WTC11 (cell line): ENCODE measurements around the gene OR4K14. TPM values are rescaled to one million over a fixed set of nuclear protein-coding genes. Genes with fewer than 3 reads are reported as not detected.

Source experiments
- ATAC-seq: fragments of 200-7000 bp; cut with Tn5 transposase; 2 replicates; pipeline ENCODE4 v1.10.0; 2021; ENCODE audit warnings: mild to moderate bottlenecking, moderate library complexity
- CTCF ChIA-PET: fragments of 300-600 bp; sonication (Branson Sonifier 250); formaldehyde crosslinking; loops from one replicate; lab custom pipeline; 2021; ENCODE audit warnings: antibody characterized with exemption; lab: Charles Lee
- POLR2A ChIA-PET: fragments of 350-600 bp; sonication (Branson Sonifier 250); formaldehyde crosslinking; loops from one replicate; lab custom pipeline; 2021; ENCODE audit warnings: antibody characterized with exemption; lab: Charles Lee
- DNase-seq: peaks from one replicate; pipeline ENCODE4 v3.0.0; 2021; ENCODE audit warnings: low spot score
- H3K27ac Mint-ChIP-seq: 2 replicates; pipeline ENCODE4 v1.8.0; 2021; ENCODE audit warnings: mixed read lengths
- H3K27me3 Mint-ChIP-seq: 2 replicates; pipeline ENCODE4 v1.8.0; 2021; ENCODE audit warnings: low read depth, mild to moderate bottlenecking, moderate library complexity, mixed read lengths
- H3K36me3 Mint-ChIP-seq: 2 replicates; pipeline ENCODE4 v1.8.0; 2021; ENCODE audit warnings: mixed read lengths
- H3K4me1 Mint-ChIP-seq: 2 replicates; pipeline ENCODE4 v1.8.0; 2022; ENCODE audit warnings: mixed read lengths
- H3K4me3 Mint-ChIP-seq: 2 replicates; pipeline ENCODE4 v1.8.0; 2021; ENCODE audit warnings: mild to moderate bottlenecking, moderate library complexity, mixed read lengths
- H3K9me3 Mint-ChIP-seq: 2 replicates; pipeline ENCODE4 v1.8.0; 2021; ENCODE audit warnings: mixed read lengths
- AFF4 ChIP-seq: sonication (generic); formaldehyde crosslinking; IDR thresholded peaks from 2 replicates; pipeline ENCODE4 v1.8.1; 2023; ENCODE audit warnings: mild to moderate bottlenecking, missing genetic modification reagents, borderline replicate concordance
- CBFB ChIP-seq: sonication (generic); formaldehyde crosslinking; IDR thresholded peaks from 2 replicates; pipeline ENCODE4 v1.8.1; 2022; ENCODE audit warnings: mild to moderate bottlenecking, low read depth, missing genetic modification reagents
- ESRRA ChIP-seq: sonication (generic); formaldehyde crosslinking; IDR thresholded peaks from 2 replicates; pipeline ENCODE4 v1.8.1; 2022; ENCODE audit warnings: mild to moderate bottlenecking, missing genetic modification reagents, borderline replicate concordance
- ETV6 ChIP-seq: sonication (generic); formaldehyde crosslinking; IDR thresholded peaks from 2 replicates; pipeline ENCODE4 v1.8.1; 2022; ENCODE audit warnings: mild to moderate bottlenecking, missing genetic modification reagents
- FOXP1 ChIP-seq: sonication (generic); formaldehyde crosslinking; IDR thresholded peaks from 2 replicates; pipeline ENCODE4 v1.8.0; 2022; ENCODE audit warnings: missing genetic modification reagents, mild to moderate bottlenecking, moderate library complexity, borderline replicate concordance
- GTF2I ChIP-seq: fragments of 250-450 bp; sonication (Bioruptor Pico); conservative IDR thresholded peaks from 2 replicates; pipeline ENCODE4 v1.4.0; 2021; ENCODE audit warnings: mild to moderate bottlenecking
- HMGA2 ChIP-seq: fragments of 250-450 bp; sonication (Bioruptor Pico); IDR thresholded peaks from 2 replicates; pipeline ENCODE4 v1.4.0; 2021; ENCODE audit warnings: mild to moderate bottlenecking, moderate library complexity
- KAT7 ChIP-seq: sonication (generic); formaldehyde crosslinking; IDR thresholded peaks from 2 replicates; pipeline ENCODE4 v1.8.1; 2023; ENCODE audit warnings: missing genetic modification reagents, mild to moderate bottlenecking, borderline replicate concordance
- RELA ChIP-seq: sonication (generic); formaldehyde crosslinking; IDR thresholded peaks from 2 replicates; pipeline ENCODE4 v1.8.1; 2022; ENCODE audit warnings: missing genetic modification reagents, mild to moderate bottlenecking, borderline replicate concordance
- TCF7 ChIP-seq: sonication (generic); formaldehyde crosslinking; IDR thresholded peaks from 2 replicates; pipeline ENCODE4 v1.8.0; 2022; ENCODE audit warnings: mild to moderate bottlenecking, low read depth, missing genetic modification reagents, moderate library complexity
- ZNF121 ChIP-seq: sonication (generic); formaldehyde crosslinking; IDR thresholded peaks from 2 replicates; pipeline ENCODE4 v1.8.0; 2023; ENCODE audit warnings: missing genetic modification reagents
- ZNF263 ChIP-seq: sonication (generic); formaldehyde crosslinking; IDR thresholded peaks from 2 replicates; pipeline ENCODE4 v1.8.1; 2022; ENCODE audit warnings: low read depth, mild to moderate bottlenecking, moderate library complexity, missing genetic modification reagents
- ZNF317 ChIP-seq: sonication (generic); formaldehyde crosslinking; IDR thresholded peaks from 2 replicates; pipeline ENCODE4 v1.8.1; 2023; ENCODE audit warnings: low read depth, mild to moderate bottlenecking, moderate library complexity, missing genetic modification reagents, borderline replicate concordance
- ZNF396 ChIP-seq: fragments of 250-450 bp; sonication (Bioruptor Pico); IDR thresholded peaks from 2 replicates; pipeline ENCODE4 v1.8.0; 2021; ENCODE audit warnings: mild to moderate bottlenecking, moderate library complexity, borderline replicate concordance
- ZNF512 ChIP-seq: sonication (generic); formaldehyde crosslinking; IDR thresholded peaks from 2 replicates; pipeline ENCODE4 v1.8.1; 2022; ENCODE audit warnings: missing genetic modification reagents, borderline replicate concordance
- ZNF671 ChIP-seq: fragments of 250-450 bp; sonication (Bioruptor Pico); IDR thresholded peaks from 2 replicates; pipeline ENCODE4 v1.8.0; 2021; ENCODE audit warnings: mild to moderate bottlenecking
- total RNA-seq: library from RNA; stranded (reverse); gene quantifications from 3 replicates; pipeline ENCODE4 v1.2.3, GENCODE V29; 2021
- TF ChIP-seq, protein P1 (sequence below): sonication (generic); formaldehyde crosslinking; IDR thresholded peaks from 2 replicates; pipeline ENCODE4 v1.8.1; 2023; ENCODE audit warnings: mild to moderate bottlenecking, missing genetic modification reagents, moderate library complexity
- TF ChIP-seq, protein P2 (sequence below): fragments of 250-450 bp; sonication (Bioruptor Pico); IDR thresholded peaks from 2 replicates; pipeline ENCODE4 v1.8.0; 2021; ENCODE audit warnings: mild to moderate bottlenecking

The OR4K14 gene
- total RNA-seq, 1 experiment from 2014 or later = not detected

- Mint-ChIP-seq H3K36me3 (peaks cover 38% of the 10 kb centered on the region), H3K27ac (no peak overlapping the region), H3K27me3 (peaks cover 10% of the 10 kb centered on the region)
- ATAC-seq = no peak
- TF ChIP-seq, protein P1, sequence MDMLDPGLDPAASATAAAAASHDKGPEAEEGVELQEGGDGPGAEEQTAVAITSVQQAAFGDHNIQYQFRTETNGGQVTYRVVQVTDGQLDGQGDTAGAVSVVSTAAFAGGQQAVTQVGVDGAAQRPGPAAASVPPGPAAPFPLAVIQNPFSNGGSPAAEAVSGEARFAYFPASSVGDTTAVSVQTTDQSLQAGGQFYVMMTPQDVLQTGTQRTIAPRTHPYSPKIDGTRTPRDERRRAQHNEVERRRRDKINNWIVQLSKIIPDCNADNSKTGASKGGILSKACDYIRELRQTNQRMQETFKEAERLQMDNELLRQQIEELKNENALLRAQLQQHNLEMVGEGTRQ (CRISPR knock-in tag) = no peak
- TF ChIP-seq TCF7 (CRISPR knock-in tag) (no peak), CBFB (CRISPR knock-in tag) (no peak)
- TF ChIP-seq, all 79 proteins: peak for 0
- Mint-ChIP-seq H3K4me3 (no peak overlapping the region), H3K9me3 (peaks cover 68% of the 10 kb centered on the region), H3K4me1 (no peaks in the 10 kb centered on the region)
- no peak for DNase-seq
- POLR2A ChIA-PET = no interaction called here
- CTCF ChIA-PET = no interaction called here
Measured at GRCh38 chr14:20002319-20002718, 16.8 kb downstream of the OR4K14 start.

- DNase-seq (no peak), ATAC-seq (no peak)
- TF ChIP-seq HMGA2 = no peak
- H3K4me3 Mint-ChIP-seq = no peak within 1 kb of the TSS
- no peaks in the 10 kb centered on the region for H3K4me1 Mint-ChIP-seq
- ChIA-PET POLR2A (no interaction called here), CTCF (no interaction called here)
- peaks cover 10% of the 10 kb centered on the region for H3K27me3 Mint-ChIP-seq
- peaks cover 35% of the 10 kb centered on the region for H3K36me3 Mint-ChIP-seq
- peaks cover 68% of the 10 kb centered on the region for H3K9me3 Mint-ChIP-seq
- H3K27ac Mint-ChIP-seq = no peak within 1 kb of the TSS
Measured at GRCh38 chr14:20001863-20002262, 17.2 kb downstream of the OR4K14 start, which contains the start of gene OR4Q2. TSS of gene OR4Q2 (plus strand) at chr14:20002163.

GRCh38 chr14:19993438-19993837 is 25.7 kb downstream of the OR4K14 start:
- H3K27ac Mint-ChIP-seq = no peak overlapping the region
- ChIA-PET CTCF (no interaction called here), POLR2A (no interaction called here)
- no peak for ATAC-seq
- H3K4me3 Mint-ChIP-seq = no peak overlapping the region
- no peak for TF ChIP-seq GTF2I (CRISPR knock-in tag)
- TF ChIP-seq ZNF317 (CRISPR knock-in tag) = no peak
- no peak for TF ChIP-seq ZNF396 (CRISPR knock-in tag)
- no peak for TF ChIP-seq ZNF121 (CRISPR knock-in tag)
- no peak for TF ChIP-seq AFF4 (CRISPR knock-in tag)
- TF ChIP-seq ZNF263 (CRISPR knock-in tag) = no peak
- no peak for TF ChIP-seq ZNF671 (CRISPR knock-in tag)
- TF ChIP-seq ETV6 = no peak
- TF ChIP-seq, protein P2, sequence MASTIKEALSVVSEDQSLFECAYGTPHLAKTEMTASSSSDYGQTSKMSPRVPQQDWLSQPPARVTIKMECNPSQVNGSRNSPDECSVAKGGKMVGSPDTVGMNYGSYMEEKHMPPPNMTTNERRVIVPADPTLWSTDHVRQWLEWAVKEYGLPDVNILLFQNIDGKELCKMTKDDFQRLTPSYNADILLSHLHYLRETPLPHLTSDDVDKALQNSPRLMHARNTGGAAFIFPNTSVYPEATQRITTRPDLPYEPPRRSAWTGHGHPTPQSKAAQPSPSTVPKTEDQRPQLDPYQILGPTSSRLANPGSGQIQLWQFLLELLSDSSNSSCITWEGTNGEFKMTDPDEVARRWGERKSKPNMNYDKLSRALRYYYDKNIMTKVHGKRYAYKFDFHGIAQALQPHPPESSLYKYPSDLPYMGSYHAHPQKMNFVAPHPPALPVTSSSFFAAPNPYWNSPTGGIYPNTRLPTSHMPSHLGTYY (CRISPR knock-in tag) = no peak
- TF ChIP-seq ESRRA (CRISPR knock-in tag) = no peak
- TF ChIP-seq RELA = no peak
- no peak for TF ChIP-seq ZNF512 (CRISPR knock-in tag)
- no peak for TF ChIP-seq KAT7 (CRISPR knock-in tag)
- TF ChIP-seq FOXP1 = no peak
- H3K36me3 Mint-ChIP-seq = peaks cover 69% of the 10 kb centered on the region
- H3K27me3 Mint-ChIP-seq = peaks cover 4% of the 10 kb centered on the region; the same call in 1 of the 2 replicates
- DNase-seq = no peak
- no peaks in the 10 kb centered on the region for H3K4me1 Mint-ChIP-seq
- peaks cover 92% of the 10 kb centered on the region for H3K9me3 Mint-ChIP-seq
